Measurements from ENCODE around the gene HOXD11. TPM values are rescaled to one million over a fixed set of nuclear protein-coding genes. Genes with fewer than 3 reads are reported as not detected.

HOXD11 gene
- total RNA-seq, 1 donor from 2014 or later = not detected

- intact Hi-C loops (cut with DNase I) = loop anchor here (10.0 kb wide), 1 partner anchor 402 kb away; no protein-coding TSS in a partner anchor
- peaks cover 98% of the 10 kb centered on the region for H3K27me3 ChIP-seq (ENCODE audit: low read depth)
- H3K27ac ChIP-seq = no peak overlapping the region
- H3K4me1 ChIP-seq = peaks cover 26% of the 10 kb centered on the region
- DNase-seq (no peak), ATAC-seq (no peak)
- no peaks in the 10 kb centered on the region for H3K9me3 ChIP-seq
- TF ChIP-seq CTCF (IDR thresholded peaks at IDR 0.05) = no peak
- H3K36me3 ChIP-seq = no peaks in the 10 kb centered on the region
- peak overlapping the region; percentile 54 for H3K4me3 ChIP-seq
Measured at GRCh38 chr2:176096243-176096985, 10.7 kb upstream of the HOXD11 start.

DNA sequence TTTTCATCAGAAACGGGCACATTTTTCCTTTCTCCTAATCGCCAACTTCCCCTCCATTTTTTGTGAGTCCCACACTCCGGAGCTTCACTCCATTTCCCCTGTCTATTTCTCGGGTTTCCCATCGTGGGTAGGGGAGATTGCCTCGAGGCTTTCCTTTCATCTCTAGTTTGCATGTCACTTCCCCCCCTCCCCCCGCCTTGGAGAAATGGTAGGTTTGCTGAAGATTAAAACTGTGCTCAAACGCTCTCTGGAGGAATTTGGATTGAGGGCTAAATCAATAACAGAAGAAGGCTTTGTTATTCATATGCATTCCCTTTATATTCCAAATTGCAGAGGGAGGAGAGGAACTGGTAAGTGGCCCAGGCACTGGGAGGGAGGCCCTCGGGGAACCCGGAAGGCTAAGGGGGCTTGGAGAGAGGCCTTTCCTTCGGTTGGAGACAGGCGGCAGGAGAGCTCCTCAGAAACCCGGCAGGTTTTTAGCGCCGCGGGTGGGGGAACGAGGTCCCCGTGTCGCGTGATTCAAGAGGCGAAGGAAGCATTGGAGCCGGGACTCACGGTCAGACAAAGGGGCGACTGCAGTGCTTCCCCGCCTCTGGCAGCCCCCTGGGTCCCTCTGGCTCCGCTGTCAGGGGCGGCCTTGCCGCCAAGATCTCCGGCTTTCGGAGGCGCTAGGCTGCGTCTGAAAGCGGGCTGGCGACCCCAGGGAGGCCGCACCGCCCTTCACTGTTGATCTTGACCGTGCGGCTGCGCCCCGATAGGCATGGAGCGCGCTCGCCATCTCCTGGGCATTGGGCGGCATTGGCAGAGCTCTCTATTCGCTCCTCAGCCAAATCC, 9.9 kb upstream of the HOXD11 start:
- ATAC-seq = peak; percentile 86 to 95
- peak; percentile 86 for TF ChIP-seq CTCF (IDR thresholded peaks at IDR 0.05)
- Histone ChIP-seq H3K4me3 (peak overlapping the region; percentile 54), H3K27ac (no peak overlapping the region), H3K27me3 (ENCODE audit: low read depth) (peaks cover 98% of the 10 kb centered on the region), H3K9me3 (no peaks in the 10 kb centered on the region), H3K4me1 (peaks cover 26% of the 10 kb centered on the region), H3K36me3 (no peaks in the 10 kb centered on the region)
- DNase-seq = peak; percentile 71
- intact Hi-C loops (cut with DNase I) = loop anchor here (10.0 kb wide), 1 partner anchor 402 kb away; no protein-coding TSS in a partner anchor

GRCh38 chr2:176097820-176098365, 9.2 kb upstream of the HOXD11 start:
- no peak for TF ChIP-seq CTCF (IDR thresholded peaks at IDR 0.05)
- Histone ChIP-seq H3K27me3 (ENCODE audit: low read depth) (peaks cover 98% of the 10 kb centered on the region), H3K4me3 (peak overlapping the region; percentile 54), H3K27ac (no peak overlapping the region), H3K36me3 (no peaks in the 10 kb centered on the region), H3K4me1 (peaks cover 26% of the 10 kb centered on the region), H3K9me3 (no peaks in the 10 kb centered on the region)
- ATAC-seq (no peak), DNase-seq (no peak)
- intact Hi-C loops (cut with DNase I) = loop anchor here (10.0 kb wide), 1 partner anchor 403 kb away; no protein-coding TSS in a partner anchor

GRCh38 chr2:176098366-176099158, 8.5 kb upstream of the HOXD11 start:
- H3K27me3 ChIP-seq (ENCODE audit: low read depth) = peaks cover 98% of the 10 kb centered on the region
- intact Hi-C loops (cut with DNase I) = loop anchor here (10.0 kb wide), 1 partner anchor 404 kb away; no protein-coding TSS in a partner anchor
- DNase-seq = no peak

More at GRCh38 chr2:176098366-176099158, 8.5 kb upstream of the HOXD11 start:
- Histone ChIP-seq H3K4me1 (peaks cover 20% of the 10 kb centered on the region), H3K27ac (no peak overlapping the region), H3K4me3 (no peak overlapping the region), H3K36me3 (no peaks in the 10 kb centered on the region), H3K9me3 (no peaks in the 10 kb centered on the region)
- no peak for ATAC-seq
- TF ChIP-seq CTCF (IDR thresholded peaks at IDR 0.05) = no peak

All from lower lobe of right lung (tissue), 2 donors.